Fibroblast of the aortic adventitia (primary cell): ENCODE measurements around the gene ENOX2. TPM values are rescaled to one million over a fixed set of nuclear protein-coding genes. Genes with fewer than 3 reads are reported as not detected.

Source experiments
- DNase-seq: peaks from one replicate; pipeline ENCODE4 v3.0.0-alpha.2; 2010; ENCODE audit warnings: low read depth
- H3K4me3 ChIP-seq: 2 replicates; pipeline ENCODE4 v1.5.1; 2011; ENCODE audit warnings: low read depth, mild to moderate bottlenecking, control low read depth, low read length, moderate library complexity
- total RNA-seq: library from RNA; depleted of rRNA; stranded (reverse); fragments of >200 nt; gene quantifications from 2 replicates; pipeline ENCODE4 v1.2.3, GENCODE V29; 2012; ENCODE audit warnings: low replicate concordance
- TF ChIP-seq, protein P1 (sequence below): IDR thresholded peaks from 2 replicates; pipeline ENCODE4 v1.5.1; 2011; ENCODE audit warnings: mild to moderate bottlenecking, low read length, control low read depth, inconsistent platforms; ENCODE audit not compliant: insufficient read depth

ENOX2 gene
- total RNA-seq, 1 donor: 13.2 TPM

DNA sequence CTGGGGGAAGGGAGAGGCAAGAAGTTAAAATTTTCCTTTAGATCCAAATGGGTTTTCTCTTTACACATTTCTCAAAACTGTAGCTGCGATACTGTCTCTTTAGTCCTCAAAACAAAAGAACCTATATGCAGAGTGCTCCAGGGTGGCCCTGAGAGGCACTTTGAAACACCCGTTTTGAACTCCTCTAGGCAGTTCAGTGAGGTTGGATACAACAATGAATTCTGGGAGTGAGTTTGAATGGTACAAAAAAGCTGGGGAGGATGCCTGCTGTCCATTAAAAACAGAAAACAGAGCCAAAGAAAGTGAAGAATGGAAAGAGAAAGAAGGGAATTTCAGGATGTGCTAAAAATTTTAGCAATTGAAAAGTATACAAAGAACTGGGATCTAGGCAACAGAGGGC lies 23.1 kb downstream of the ENOX2 start:
- DNase-seq: no peak
- no peak overlapping the region for H3K4me3 ChIP-seq
- TF ChIP-seq, protein P1, sequence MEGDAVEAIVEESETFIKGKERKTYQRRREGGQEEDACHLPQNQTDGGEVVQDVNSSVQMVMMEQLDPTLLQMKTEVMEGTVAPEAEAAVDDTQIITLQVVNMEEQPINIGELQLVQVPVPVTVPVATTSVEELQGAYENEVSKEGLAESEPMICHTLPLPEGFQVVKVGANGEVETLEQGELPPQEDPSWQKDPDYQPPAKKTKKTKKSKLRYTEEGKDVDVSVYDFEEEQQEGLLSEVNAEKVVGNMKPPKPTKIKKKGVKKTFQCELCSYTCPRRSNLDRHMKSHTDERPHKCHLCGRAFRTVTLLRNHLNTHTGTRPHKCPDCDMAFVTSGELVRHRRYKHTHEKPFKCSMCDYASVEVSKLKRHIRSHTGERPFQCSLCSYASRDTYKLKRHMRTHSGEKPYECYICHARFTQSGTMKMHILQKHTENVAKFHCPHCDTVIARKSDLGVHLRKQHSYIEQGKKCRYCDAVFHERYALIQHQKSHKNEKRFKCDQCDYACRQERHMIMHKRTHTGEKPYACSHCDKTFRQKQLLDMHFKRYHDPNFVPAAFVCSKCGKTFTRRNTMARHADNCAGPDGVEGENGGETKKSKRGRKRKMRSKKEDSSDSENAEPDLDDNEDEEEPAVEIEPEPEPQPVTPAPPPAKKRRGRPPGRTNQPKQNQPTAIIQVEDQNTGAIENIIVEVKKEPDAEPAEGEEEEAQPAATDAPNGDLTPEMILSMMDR: no peak

DNA sequence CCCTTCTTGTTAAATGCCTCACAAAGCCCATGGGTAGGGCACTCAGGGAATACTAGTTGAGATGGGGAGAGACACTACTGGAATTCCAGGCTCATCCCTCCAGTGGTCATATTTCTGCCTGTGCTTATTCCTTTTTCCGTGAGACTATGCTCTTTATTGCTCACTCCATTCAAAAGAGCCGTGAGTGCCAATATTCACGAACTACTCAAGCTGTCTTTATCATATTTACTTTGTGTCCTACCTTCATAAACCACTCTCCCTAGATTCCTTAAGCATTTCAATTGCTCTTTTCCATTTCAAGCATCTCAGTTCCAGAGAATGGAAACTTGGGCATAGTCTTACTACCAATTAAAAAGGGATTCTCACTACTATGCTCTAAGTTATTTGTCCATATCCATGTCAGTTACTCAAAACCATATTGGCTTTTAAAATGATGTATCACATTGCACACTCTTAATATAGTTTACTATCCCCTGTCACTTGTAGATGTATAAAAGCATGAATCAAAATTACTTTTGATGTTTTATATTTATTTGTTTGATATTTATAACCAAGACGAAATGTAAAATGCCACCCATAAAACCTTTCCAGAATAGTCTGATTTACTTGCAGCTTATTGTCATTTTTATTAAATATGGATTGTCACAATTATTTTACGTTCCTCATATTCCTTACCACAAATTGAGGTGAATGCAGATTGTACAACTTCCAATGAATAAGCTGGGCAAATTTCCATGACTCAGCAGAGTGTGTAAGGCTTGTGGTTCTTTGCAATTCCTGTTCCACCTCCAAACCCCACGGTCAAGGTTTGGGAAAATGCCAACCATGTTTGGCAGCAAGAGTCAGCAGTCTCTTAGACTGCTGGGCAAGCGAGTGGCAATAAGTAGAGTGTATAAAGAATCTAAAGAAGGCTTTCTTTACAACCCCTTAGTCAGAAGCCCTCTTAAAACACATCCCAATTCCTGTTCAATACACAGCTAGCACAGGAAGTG lies 24.4 kb downstream of the ENOX2 start:
- TF ChIP-seq, protein P1: no peak
- H3K4me3 ChIP-seq: no peak overlapping the region
- DNase-seq: peak; percentile 93

DNA sequence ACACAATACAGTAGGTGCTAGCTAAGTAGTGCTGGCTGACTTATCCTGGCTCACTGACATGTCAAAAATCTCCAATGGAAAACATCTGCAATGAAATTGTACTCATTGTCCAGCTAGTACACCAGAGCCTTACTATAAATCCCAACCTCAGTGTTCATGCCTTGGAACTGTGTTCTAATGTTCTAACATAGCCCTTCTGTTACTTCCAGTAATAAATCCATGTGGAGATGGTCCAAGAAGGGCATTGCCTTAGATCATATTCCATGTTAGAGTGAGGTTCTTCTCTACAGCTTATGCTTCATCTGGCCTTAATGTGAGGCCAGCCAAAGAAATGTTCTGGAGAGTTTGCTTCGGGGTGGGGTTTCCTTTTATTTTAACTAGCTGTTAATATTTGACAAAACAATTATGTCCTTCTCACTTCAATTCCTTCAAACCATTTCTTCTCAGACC lies 25.1 kb downstream of the ENOX2 start:
- DNase-seq: peak; percentile 39
- no peak overlapping the region for H3K4me3 ChIP-seq
- TF ChIP-seq, protein P1: no peak

DNA sequence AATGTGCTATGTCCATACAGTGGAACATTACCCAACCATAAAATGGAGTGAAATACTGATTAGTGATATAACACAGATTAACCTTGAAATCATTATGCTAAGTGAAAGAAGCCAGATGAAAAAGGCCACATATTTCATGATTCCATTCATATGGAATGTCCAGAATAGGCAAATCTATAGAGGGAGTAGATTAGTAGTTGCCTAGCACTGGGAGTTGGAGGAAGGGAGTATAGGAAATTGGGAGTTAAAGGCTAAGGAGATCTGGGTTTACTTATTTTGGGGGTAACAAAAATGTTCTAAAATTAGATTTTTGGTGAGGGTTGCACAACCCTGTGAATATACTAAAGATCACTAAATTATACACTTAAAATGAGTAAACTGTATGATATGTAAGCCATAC lies 26.8 kb downstream of the ENOX2 start:
- TF ChIP-seq, protein P1: no peak
- DNase-seq: no peak
- H3K4me3 ChIP-seq: no peak overlapping the region

DNA sequence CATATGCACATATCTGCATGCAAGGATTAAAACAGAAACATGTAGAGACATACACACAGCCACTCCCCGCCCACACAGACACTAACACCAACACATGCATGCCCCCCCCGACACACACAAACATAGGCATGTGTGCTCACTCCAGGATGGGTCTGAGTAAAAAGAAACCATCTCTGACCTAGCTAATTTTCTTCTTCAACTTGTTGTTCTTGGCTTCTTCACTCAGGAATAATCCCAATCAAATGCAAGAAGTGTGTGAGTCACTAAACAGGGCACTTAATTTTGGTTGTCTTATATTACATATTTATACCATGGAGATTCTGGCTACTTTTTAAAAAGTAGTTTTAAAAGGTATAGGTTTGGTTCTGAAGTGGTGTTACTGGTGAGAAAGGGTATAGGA lies 28.3 kb downstream of the ENOX2 start:
- TF ChIP-seq, protein P1: no peak
- peak; percentile 39 for DNase-seq
- H3K4me3 ChIP-seq: no peak overlapping the region

DNA sequence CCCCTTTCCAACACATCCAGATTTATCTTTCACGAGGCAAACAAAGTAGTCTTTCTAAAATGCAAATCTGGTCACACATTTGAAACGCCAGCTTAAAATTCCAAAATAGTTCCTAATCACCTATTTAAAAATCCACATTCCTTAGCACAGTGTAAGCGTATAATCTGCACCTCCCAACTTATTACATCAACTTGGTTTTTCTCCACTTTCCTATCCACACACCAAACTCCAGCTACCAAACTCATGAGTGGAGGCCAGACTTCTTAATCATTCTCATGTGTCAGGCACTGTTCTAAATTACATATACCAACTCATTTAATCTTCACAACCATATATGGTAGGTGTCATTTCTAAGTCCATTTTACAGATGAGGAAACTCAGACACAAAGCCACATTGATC lies 33.8 kb downstream of the ENOX2 start:
- peak; percentile 37 for DNase-seq
- TF ChIP-seq, protein P1: no peak
- no peak overlapping the region for H3K4me3 ChIP-seq

DNA sequence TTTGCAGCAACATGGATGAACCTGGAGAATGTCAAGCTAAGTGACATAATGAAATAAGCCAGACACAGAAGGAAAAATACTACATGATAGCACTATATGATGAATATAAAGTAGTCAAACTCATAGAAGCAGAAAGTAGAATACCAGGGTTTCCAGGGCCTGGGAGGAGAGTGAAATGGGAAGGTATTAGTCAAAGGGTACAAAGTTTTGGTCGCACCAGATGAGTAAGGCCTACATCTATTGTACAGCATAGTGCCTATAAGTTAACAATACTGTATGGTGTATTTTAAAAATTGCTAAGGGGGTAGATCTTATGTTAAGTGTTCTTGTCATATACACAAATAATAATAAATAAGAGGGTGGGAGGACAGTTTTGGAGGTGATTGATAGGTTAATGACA lies 41.5 kb downstream of the ENOX2 start:
- no peak overlapping the region for H3K4me3 ChIP-seq
- no peak for DNase-seq
- TF ChIP-seq, protein P1: no peak
